NCI-H526 treated with DMSO at 0.1 percent for 48 hours (cell line): Measurements from ENCODE around the gene FOXF2.
A peak's percentile ranks its signal among the peaks of the same experiment; 100 is the strongest.

ENCODE experiments used
- DNase-seq: peaks from one replicate; lab custom pipeline; 2025; lab: John Stamatoyannopoulos, UW

Gene FOXF2

GRCh38 chr6:1409774-1410465 is 20.5 kb downstream of the FOXF2 start:
- DNase-seq: no peak

GRCh38 chr6:1412901-1413300 is 23.5 kb downstream of the FOXF2 start:
- DNase-seq: no peak

GRCh38 chr6:1415416-1416063 is 26.2 kb downstream of the FOXF2 start:
- no peak for DNase-seq

GRCh38 chr6:1416191-1416760 is 26.9 kb downstream of the FOXF2 start:
- DNase-seq: no peak

- no peak for DNase-seq
These were observed 27.4 kb downstream of the FOXF2 start for GRCh38 chr6:1416820-1417219.

GRCh38 chr6:1417718-1418117 is 28.3 kb downstream of the FOXF2 start:
- no peak for DNase-seq

- DNase-seq: no peak
These were observed 29.3 kb downstream of the FOXF2 start for GRCh38 chr6:1418471-1419191.

- no peak for DNase-seq
These were observed 31.0 kb downstream of the FOXF2 start for GRCh38 chr6:1420382-1420781.

GRCh38 chr6:1422290-1422689 is 32.9 kb downstream of the FOXF2 start:
- no peak for DNase-seq

GRCh38 chr6:1423578-1423977 is 34.2 kb downstream of the FOXF2 start:
- no peak for DNase-seq

GRCh38 chr6:1424306-1424927 is 35.0 kb downstream of the FOXF2 start:
- DNase-seq: no peak

- no peak for DNase-seq
These were observed 37.0 kb downstream of the FOXF2 start for GRCh38 chr6:1426416-1426815.

GRCh38 chr6:1435806-1436205 is 46.4 kb downstream of the FOXF2 start:
- no peak for DNase-seq

- peak; percentile 46 for DNase-seq
These were observed 47.2 kb downstream of the FOXF2 start for GRCh38 chr6:1436334-1437306.

- no peak for DNase-seq
These were observed 48.4 kb downstream of the FOXF2 start for GRCh38 chr6:1437553-1438406.

GRCh38 chr6:1438471-1438881 is 49.1 kb downstream of the FOXF2 start:
- DNase-seq: no peak

- no peak for DNase-seq
These were observed 50.0 kb downstream of the FOXF2 start for GRCh38 chr6:1439349-1439748.

GRCh38 chr6:1442929-1443328 is 53.6 kb downstream of the FOXF2 start:
- no peak for DNase-seq
